B cell (primary cell): ENCODE data around the gene TMEM201. TPM values are rescaled to one million over a fixed set of nuclear protein-coding genes. Genes with fewer than 3 reads are reported as not detected.

Experiments
- ATAC-seq: fragments of 200-7000 bp; cut with Tn5 transposase; one replicate; pipeline ENCODE4 v1.10.0; 2021; ENCODE audit warnings: low read depth, mild to moderate bottlenecking, moderate number of reproducible peaks, moderate library complexity
- CTCF ChIA-PET: fragments of 350-600 bp; sonication (Branson Sonifier 250); formaldehyde crosslinking; loops from one replicate; lab custom pipeline; 2021; ENCODE audit warnings: antibody characterized with exemption, inconsistent platforms; lab: Charles Lee
- POLR2A ChIA-PET: fragments of 350-600 bp; sonication (Branson Sonifier 250); formaldehyde crosslinking; loops from one replicate; lab custom pipeline; 2021; ENCODE audit warnings: antibody characterized with exemption; lab: Charles Lee
- DNase-seq: peaks from one replicate; pipeline ENCODE4 v3.0.0; 2013
- H2AFZ ChIP-seq: 2 replicates; pipeline ENCODE4 v1.6.1; 2012; ENCODE audit warnings: mild to moderate bottlenecking, low read depth, low read length; ENCODE audit not compliant: insufficient read depth, poor library complexity, severe bottlenecking
- H3K27ac ChIP-seq, 2 donors: 1 replicate in 1 of 2; 2 replicates in 1 of 2; pipeline ENCODE4 v1.5.1; 2012 to 2013; ENCODE audit warnings: low read length in 2 of 2, mild to moderate bottlenecking in 2 of 2, moderate library complexity in 1 of 2
- H3K27me3 ChIP-seq, 4 experiments: fragments of 200-600 bp in 1 of 4; sonication (generic) in 1 of 4; replicated peaks in 1 of 4; 1 replicate in 2 of 4; 2 replicates in 2 of 4; pipeline versions ENCODE4 v1.6.1 to v1.7.0; 2013 to 2016; ENCODE audit warnings: low read length in 3 of 4, mild to moderate bottlenecking in 2 of 4, mixed read lengths in 1 of 4, moderate library complexity in 1 of 4; ENCODE audit not compliant: insufficient read depth in 4 of 4, control insufficient read depth in 3 of 4; ENCODE audit errors: control extremely low read depth in 1 of 4
- H3K36me3 ChIP-seq, 2 experiments: replicated peaks in 1 of 2; 1 replicate in 1 of 2; 2 replicates in 1 of 2; pipeline versions ENCODE4 v1.6.1 to v1.7.1; 2013; ENCODE audit warnings: low read length in 1 of 2; ENCODE audit not compliant: insufficient read depth in 2 of 2, control insufficient read depth in 1 of 2; ENCODE audit errors: control extremely low read depth in 1 of 2, extremely low read depth in 1 of 2
- H3K4me1 ChIP-seq, 2 donors: fragments of 200-600 bp in 1 of 2; sonication (generic) in 1 of 2; 1 replicate in 1 of 2; 2 replicates in 1 of 2; pipeline versions ENCODE4 v1.5.1 to v1.6.1; 2013 to 2017; ENCODE audit warnings: low read length in 2 of 2; ENCODE audit not compliant: control insufficient read depth in 2 of 2, insufficient read depth in 2 of 2
- H3K4me2 ChIP-seq: replicated peaks from 2 replicates; pipeline ENCODE3; 2012; ENCODE audit warnings: mild to moderate bottlenecking, low read depth, low read length; ENCODE audit not compliant: poor library complexity, severe bottlenecking
- H3K4me3 ChIP-seq, 5 experiments: fragments of 200-600 bp in 1 of 5; sonication (generic) in 1 of 5; 1 replicate in 3 of 5; 2 replicates in 2 of 5; pipeline versions ENCODE4 v1.5.1 to v1.7.0; 2011 to 2016; ENCODE audit warnings: low read length in 4 of 5, mild to moderate bottlenecking in 4 of 5, low read depth in 2 of 5, control low read depth in 1 of 5, moderate library complexity in 1 of 5; ENCODE audit not compliant: insufficient read depth in 1 of 5; ENCODE audit errors: control extremely low read depth in 1 of 5, extremely low read depth in 1 of 5
- H3K79me2 ChIP-seq: fragments of 200-600 bp; sonication (generic); one replicate; pipeline ENCODE4 v1.6.0; 2016; ENCODE audit warnings: low read length; ENCODE audit not compliant: control insufficient read depth, insufficient read depth
- H3K9ac ChIP-seq: fragments of 200-600 bp; sonication (generic); 2 replicates; pipeline ENCODE4 v1.6.1; 2017; ENCODE audit warnings: mild to moderate bottlenecking, low read length, moderate library complexity
- H3K9me3 ChIP-seq, 3 donors: one replicate each; pipeline versions ENCODE4 v1.6.1 to v1.7.1; 2013; ENCODE audit warnings: low read length in 2 of 3; ENCODE audit not compliant: control insufficient read depth in 2 of 3, insufficient read depth in 1 of 3; ENCODE audit errors: control extremely low read depth in 1 of 3
- H4K20me1 ChIP-seq: 2 replicates; pipeline ENCODE4 v1.6.0; 2012; ENCODE audit warnings: mild to moderate bottlenecking, low read length; ENCODE audit not compliant: insufficient read depth, control insufficient read depth, poor library complexity, severe bottlenecking
- H3K27ac Mint-ChIP-seq: one replicate; pipeline ENCODE4 v1.8.0; 2021; ENCODE audit warnings: mixed read lengths
- H3K27me3 Mint-ChIP-seq: one replicate; pipeline ENCODE4 v1.8.0; 2021; ENCODE audit warnings: mixed read lengths
- H3K4me1 Mint-ChIP-seq: one replicate; pipeline ENCODE4 v1.8.0; 2021; ENCODE audit warnings: mixed read lengths
- H3K4me3 Mint-ChIP-seq: one replicate; pipeline ENCODE4 v1.8.0; 2021; ENCODE audit warnings: mixed read lengths
- H3K9me3 Mint-ChIP-seq: one replicate; pipeline ENCODE4 v1.8.0; 2022; ENCODE audit warnings: mixed read lengths; ENCODE audit not compliant: insufficient read depth
- CTCF ChIP-seq: fragments of 200-600 bp; IDR thresholded peaks from one replicate; pipeline ENCODE4 v1.8.0; 2022; ENCODE audit warnings: antibody characterized with exemption, mild to moderate bottlenecking
- EZH2 ChIP-seq: IDR thresholded peaks from 2 replicates; pipeline ENCODE4 v1.6.1; 2012; ENCODE audit warnings: borderline replicate concordance, low read depth, mild to moderate bottlenecking, moderate library complexity, low read length; ENCODE audit not compliant: insufficient read depth, poor library complexity, severe bottlenecking
- WGBS: methylation state at CpG from one replicate; pipeline ENCODE4 v1.1.5; 2013; ENCODE audit warnings: missing lambda C conversion rate; ENCODE audit not compliant: insufficient coverage; 5-methylcytosine and 5-hydroxymethylcytosine counted together
- intact Hi-C: fragments of 100-400 bp; cut with micrococcal nuclease; formaldehyde crosslinking; loops from one replicate; pipeline ENCODE4 v1.10.0; 2022
- polyA plus RNA-seq: library from polyadenylated mRNA; depleted of rRNA; stranded (reverse); fragments of >200 nt; gene quantifications from 2 replicates; pipeline ENCODE4 v1.2.3, GENCODE V29; 2012
- total RNA-seq, 2 donors: library from RNA; stranded (reverse); fragments of 120-200 nt in 1 of 2; gene quantifications; 1 replicate in 1 of 2; 2 replicates in 1 of 2; pipeline versions ENCODE4 v1.2.3 to v1.2.4, GENCODE V29; 2013 to 2022

TMEM201 gene
- total and polyA plus RNA-seq, 2 donors (not counting 1 experiment from before 2014, with no cell fraction given): 6.5 to 9.1 TPM

DNA sequence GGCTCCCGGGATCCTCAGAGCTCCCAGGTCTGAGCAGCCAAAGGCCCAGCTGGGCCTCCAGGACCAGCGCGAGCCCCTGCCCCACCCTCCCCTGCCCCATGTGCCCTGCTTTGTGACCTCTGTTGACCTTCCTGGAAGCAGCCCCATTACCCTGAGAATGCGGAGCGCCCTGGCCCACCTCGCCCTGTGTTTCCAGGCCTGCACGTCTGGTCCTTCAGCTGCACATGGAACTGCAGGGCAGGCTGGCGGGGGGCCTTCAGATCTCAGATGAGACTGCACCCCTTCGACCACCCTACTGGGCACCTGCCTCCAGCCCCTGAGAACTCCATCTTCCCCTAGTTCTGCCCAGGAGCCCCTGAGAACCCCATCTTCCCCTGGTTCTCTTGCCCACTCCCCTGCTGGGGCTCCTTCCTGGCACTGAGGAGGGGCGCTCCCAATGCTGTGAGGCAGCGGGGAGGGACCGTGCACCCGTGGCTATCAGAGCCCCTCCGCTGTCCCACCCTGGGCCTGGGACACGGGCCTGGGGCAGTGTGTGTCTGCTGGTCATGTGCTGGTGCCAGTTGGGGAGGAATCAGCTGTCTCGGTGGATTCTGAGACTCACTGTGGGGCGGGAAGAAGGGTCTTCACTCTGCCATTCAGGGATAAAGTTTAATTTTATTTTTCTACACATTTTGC, 25.1 kb downstream of the TMEM201 start:
- intact Hi-C loops: no loop called here
- DNase-seq: no peak
- Histone ChIP-seq H3K9me3 (no peaks in the 10 kb centered on the region), H4K20me1 (no peaks in the 10 kb centered on the region), H3K79me2 (peaks cover 10% of the 10 kb centered on the region), H3K36me3 (peaks cover 0 to 8% of the 10 kb centered on the region in 2 experiments), H3K4me1 (peaks cover 4 to 9% of the 10 kb centered on the region in 2 donors), H3K27me3 (no peaks in the 10 kb centered on the region), H3K4me2 (no peak overlapping the region), H3K9ac (no peak overlapping the region), H3K4me3 (no peak overlapping the region), H2AFZ (no peak overlapping the region), H3K27ac (no peak overlapping the region)
- POLR2A ChIA-PET: interaction anchor here (0.6 kb wide), 1 partner anchor 102 kb away, joined by 5 read pairs; no protein-coding TSS in a partner anchor
- Mint-ChIP-seq H3K9me3 (no peaks in the 10 kb centered on the region), H3K27ac (no peak overlapping the region), H3K4me1 (peaks cover 2% of the 10 kb centered on the region), H3K4me3 (no peak overlapping the region), H3K27me3 (no peaks in the 10 kb centered on the region)
- TF ChIP-seq CTCF (no peak), EZH2 (no peak)
- 95% methylated on average over 15 of the region's 17 CpGs for WGBS
- CTCF ChIA-PET: interaction anchor here (0.5 to 7.2 kb wide), 4 partner anchors 14 to 252 kb away, joined by 3 to 150 read pairs (median 44); no protein-coding TSS in a partner anchor
- ATAC-seq: no peak
